ENCODE data around the gene GABPB1. TPM values are rescaled to one million over a fixed set of nuclear protein-coding genes. Genes with fewer than 3 reads are reported as not detected.
"Not testable (repeated sequence)": the region's sequence is repeated elsewhere in the genome, so short reads cannot be mapped to it uniquely, and the experiment has no call there.

GABPB1 gene
- total RNA-seq, 3 donors from 2014 or later (not counting 1 experiment from before 2014, with no cell fraction given), result 20.8 to 30.8 (median 26.3) TPM

- no peak for TF ChIP-seq CTCF (IDR thresholded peaks at IDR 0.05)
- Histone ChIP-seq H3K36me3 (ENCODE audit: control insufficient read depth, insufficient read depth, low read length) (no peaks in the 10 kb centered on the region), H3K4me3 (ENCODE audit: low read length) (no peak overlapping the region), H3K27ac (ENCODE audit: low read length) (no peak overlapping the region), H3K4me1 (ENCODE audit: control insufficient read depth, insufficient read depth, low read length) (no peaks in the 10 kb centered on the region), H3K27me3 (ENCODE audit: control insufficient read depth, insufficient read depth, low read length) (no peaks in the 10 kb centered on the region), H3K9me3 (ENCODE audit: control insufficient read depth, insufficient read depth, low read length) (no peaks in the 10 kb centered on the region)
- Mint-ChIP-seq H3K27ac (no peak overlapping the region), H3K4me3 (no peak overlapping the region), H3K9me3 (no peaks in the 10 kb centered on the region), H3K36me3 (no peaks in the 10 kb centered on the region), H3K27me3 (ENCODE audit: low read depth in 2 of 2) (no peaks in the 10 kb centered on the region), H3K4me1 (no peaks in the 10 kb centered on the region)
- WGBS (ENCODE audit: insufficient coverage), result no CpG with 5 or more reads among the region's 1 CpG
- intact Hi-C loops (cut with micrococcal nuclease), result no loop called here
- DNase-seq, result no peak
- no peak for ATAC-seq
Observed at GRCh38 chr15:50381438-50381837, 26.4 kb upstream of the GABPB1 start.

DNA sequence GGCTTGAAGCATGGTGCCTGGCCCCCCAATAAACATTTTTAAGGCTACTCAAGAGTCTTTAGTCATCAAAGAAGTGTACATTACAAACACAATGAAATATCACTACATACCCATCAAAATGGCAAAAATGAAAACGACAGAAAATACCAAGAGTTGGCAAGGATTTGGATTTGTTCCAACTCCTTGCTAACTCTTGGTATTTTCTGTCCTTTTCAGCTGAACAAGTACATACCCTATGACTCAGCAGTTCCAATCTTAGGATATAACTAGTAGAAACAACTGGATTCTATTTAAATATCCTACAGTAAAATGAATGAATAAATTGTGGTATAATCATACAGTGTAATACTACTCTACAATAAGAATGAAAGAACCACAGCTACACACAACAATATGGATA lies 25.1 kb upstream of the GABPB1 start:
- DNase-seq (no peak), ATAC-seq (no peak)
- 65% methylated on average over 1 of the region's 1 CpG for WGBS (ENCODE audit: insufficient coverage)
- intact Hi-C loops (cut with micrococcal nuclease), result no loop called here
- Histone ChIP-seq H3K36me3 (ENCODE audit: control insufficient read depth, insufficient read depth, low read length) (no peaks in the 10 kb centered on the region), H3K4me1 (ENCODE audit: control insufficient read depth, insufficient read depth, low read length) (no peaks in the 10 kb centered on the region), H3K4me3 (ENCODE audit: low read length) (no peak overlapping the region), H3K9me3 (ENCODE audit: control insufficient read depth, insufficient read depth, low read length) (no peaks in the 10 kb centered on the region), H3K27ac (ENCODE audit: low read length) (no peak overlapping the region), H3K27me3 (ENCODE audit: control insufficient read depth, insufficient read depth, low read length) (no peaks in the 10 kb centered on the region)
- Mint-ChIP-seq H3K36me3 (no peaks in the 10 kb centered on the region), H3K27me3 (ENCODE audit: low read depth in 2 of 2) (no peaks in the 10 kb centered on the region), H3K4me1 (no peaks in the 10 kb centered on the region), H3K4me3 (no peak overlapping the region), H3K27ac (no peak overlapping the region), H3K9me3 (no peaks in the 10 kb centered on the region)
- no peak for TF ChIP-seq CTCF (IDR thresholded peaks at IDR 0.05)

DNA sequence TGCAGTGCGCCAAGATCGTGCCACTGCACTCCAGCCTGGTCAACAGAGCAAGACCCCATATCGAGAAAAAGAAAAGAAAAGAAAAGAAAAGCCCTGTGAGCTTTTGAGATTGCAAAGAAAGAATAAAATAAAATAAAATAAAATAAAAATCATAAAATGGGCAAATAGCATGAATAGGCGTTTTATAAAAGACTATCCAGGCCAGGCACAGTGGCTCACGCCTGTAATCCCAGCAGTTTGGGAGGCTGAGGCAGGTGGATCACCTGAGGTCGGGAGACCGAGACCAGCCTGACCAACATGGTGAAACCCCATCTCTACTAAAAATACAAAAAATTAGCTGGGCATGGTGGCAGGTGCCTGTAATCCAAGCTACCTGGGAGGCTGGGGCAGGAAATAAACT lies 24.4 kb upstream of the GABPB1 start:
- H3K27me3 Mint-ChIP-seq (ENCODE audit: low read depth in 2 of 2); DNase-seq; H3K4me3 Mint-ChIP-seq; H3K9me3 Mint-ChIP-seq; H3K4me3 ChIP-seq (ENCODE audit: low read length); H3K9me3 ChIP-seq (ENCODE audit: control insufficient read depth, insufficient read depth, low read length); H3K4me1 ChIP-seq (ENCODE audit: control insufficient read depth, insufficient read depth, low read length); ATAC-seq; H3K36me3 Mint-ChIP-seq; H3K27me3 ChIP-seq (ENCODE audit: control insufficient read depth, insufficient read depth, low read length); H3K27ac ChIP-seq (ENCODE audit: low read length); H3K36me3 ChIP-seq (ENCODE audit: control insufficient read depth, insufficient read depth, low read length); H3K27ac Mint-ChIP-seq; H3K4me1 Mint-ChIP-seq; intact Hi-C loops (cut with micrococcal nuclease): not testable (repeated sequence)
- 98% methylated on average over 7 of the region's 7 CpGs for WGBS (ENCODE audit: insufficient coverage)

DNA sequence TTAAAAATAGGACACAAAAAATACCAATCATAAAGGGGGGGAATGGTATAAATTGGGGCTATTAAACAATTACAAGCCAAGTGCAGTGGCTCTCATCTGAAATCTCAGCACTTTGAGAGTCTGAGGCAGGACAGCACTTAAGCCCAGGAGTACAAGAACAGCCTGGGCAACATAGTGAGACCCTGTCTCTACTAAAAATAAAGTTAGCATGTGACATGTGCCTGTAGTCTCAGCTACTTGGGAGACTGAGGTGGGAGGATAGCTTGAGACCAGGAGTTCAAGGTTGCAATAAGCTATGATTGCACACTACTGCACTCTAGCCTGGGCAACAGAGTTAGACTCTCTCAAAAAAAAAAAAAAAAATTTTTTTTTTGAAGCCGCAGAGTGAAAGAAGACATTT lies 23.8 kb upstream of the GABPB1 start:
- no peak for DNase-seq
- Histone ChIP-seq H3K27ac (ENCODE audit: low read length) (no peak overlapping the region), H3K9me3 (ENCODE audit: control insufficient read depth, insufficient read depth, low read length) (no peaks in the 10 kb centered on the region), H3K4me1 (ENCODE audit: control insufficient read depth, insufficient read depth, low read length) (no peaks in the 10 kb centered on the region), H3K36me3 (ENCODE audit: control insufficient read depth, insufficient read depth, low read length) (no peaks in the 10 kb centered on the region), H3K27me3 (ENCODE audit: control insufficient read depth, insufficient read depth, low read length) (no peaks in the 10 kb centered on the region), H3K4me3 (ENCODE audit: low read length) (no peak overlapping the region)
- H3K4me1 Mint-ChIP-seq, result no peaks in the 10 kb centered on the region
- WGBS (ENCODE audit: insufficient coverage), result 100% methylated on average over 1 of the region's 1 CpG
- no peaks in the 10 kb centered on the region for H3K36me3 Mint-ChIP-seq
- intact Hi-C loops (cut with micrococcal nuclease), result no loop called here
- no peak for TF ChIP-seq CTCF (IDR thresholded peaks at IDR 0.05)
- no peak overlapping the region for H3K4me3 Mint-ChIP-seq
- H3K27ac Mint-ChIP-seq, result no peak overlapping the region
- ATAC-seq, result no peak
- no peaks in the 10 kb centered on the region for H3K27me3 Mint-ChIP-seq (ENCODE audit: low read depth in 2 of 2)
- H3K9me3 Mint-ChIP-seq, result no peaks in the 10 kb centered on the region

Data from natural killer cell (primary cell).